ENCODE data around the gene CSNK1E.

The CSNK1E gene

GRCh38 chr22:38347944-38348750 lies 30.9 kb upstream of the CSNK1E start:
- Histone ChIP-seq H3K23ac (ENCODE audit: low read length) (no peak overlapping the region), H2BK12ac (ENCODE audit: low read length) (no peak overlapping the region), H4K8ac (ENCODE audit: low read depth, low read length) (no peak overlapping the region), H3K9me3 (ENCODE audit: insufficient read depth, low read depth, low read length) (no peaks in the 10 kb centered on the region), H3K18ac (ENCODE audit: low read length) (no peak overlapping the region), H2AFZ (ENCODE audit: insufficient read depth, low read length, poor library complexity) (no peak overlapping the region), H3K36me3 (ENCODE audit: control insufficient read depth in 1 of 2, insufficient read depth in 2 of 2, low read length in 2 of 2) (peaks cover 3 to 6% of the 10 kb centered on the region in 2 experiments), H3K4me3 (ENCODE audit: low read depth, low read length) (no peak overlapping the region), H3K27me3 (ENCODE audit: insufficient read depth, low read length) (no peaks in the 10 kb centered on the region), H2BK5ac (ENCODE audit: low read depth, low read length, poor library complexity) (no peak overlapping the region), H3K27ac (ENCODE audit: low read depth, low read length) (no peak overlapping the region), H3K14ac (ENCODE audit: low read length) (no peak overlapping the region), H3K4ac (ENCODE audit: low read depth, low read length) (no peak overlapping the region), H4K12ac (ENCODE audit: low read depth, low read length) (no peak overlapping the region), H3K79me2 (ENCODE audit: control insufficient read depth, insufficient read depth, low read length, poor library complexity) (no peaks in the 10 kb centered on the region), H3K9ac (ENCODE audit: low read length) (no peak overlapping the region), H3K4me1 (ENCODE audit: control insufficient read depth in 1 of 2, insufficient read depth in 2 of 2, low read length in 2 of 2) (no peaks in the 10 kb centered on the region), H3K4me2 (ENCODE audit: low read length) (no peak overlapping the region), H2BK120ac (ENCODE audit: insufficient read depth, low read length, poor library complexity) (no peak overlapping the region), H2AK5ac (ENCODE audit: low read length) (no peak overlapping the region), H3K79me1 (ENCODE audit: low read length) (no peaks in the 10 kb centered on the region), H4K91ac (ENCODE audit: low read depth, low read length) (no peak overlapping the region)
- peak; percentile 51 to 67 for DNase-seq
- WGBS (ENCODE audit: extremely low coverage, insufficient coverage, insufficient read length) = no CpG with 5 or more reads among the region's 14 CpGs

GRCh38 chr22:38347181-38347943 lies 30.1 kb upstream of the CSNK1E start:
- no peak overlapping the region for H4K91ac ChIP-seq (ENCODE audit: low read depth, low read length)
- no peak overlapping the region for H2BK120ac ChIP-seq (ENCODE audit: insufficient read depth, low read length, poor library complexity)
- no peak overlapping the region for H2BK12ac ChIP-seq (ENCODE audit: low read length)
- no peak overlapping the region for H3K27ac ChIP-seq (ENCODE audit: low read depth, low read length)
- no CpG with 5 or more reads among the region's 15 CpGs for WGBS (ENCODE audit: extremely low coverage, insufficient coverage, insufficient read length)
- H4K12ac ChIP-seq (ENCODE audit: low read depth, low read length) = no peak overlapping the region
- H2BK5ac ChIP-seq (ENCODE audit: low read depth, low read length, poor library complexity) = no peak overlapping the region
- no peaks in the 10 kb centered on the region for H3K4me1 ChIP-seq (ENCODE audit: control insufficient read depth in 1 of 2, insufficient read depth in 2 of 2, low read length in 2 of 2)
- H2AK5ac ChIP-seq (ENCODE audit: low read length) = no peak overlapping the region
- no peak overlapping the region for H2AFZ ChIP-seq (ENCODE audit: insufficient read depth, low read length, poor library complexity)
- H3K14ac ChIP-seq (ENCODE audit: low read length) = no peak overlapping the region
- H3K4me3 ChIP-seq (ENCODE audit: low read depth, low read length) = no peak overlapping the region
- H3K9me3 ChIP-seq (ENCODE audit: insufficient read depth, low read depth, low read length) = no peaks in the 10 kb centered on the region
- no peaks in the 10 kb centered on the region for H3K79me1 ChIP-seq (ENCODE audit: low read length)
- no peak overlapping the region for H3K4ac ChIP-seq (ENCODE audit: low read depth, low read length)
- H3K9ac ChIP-seq (ENCODE audit: low read length) = no peak overlapping the region
- peaks cover under 1 to 6% of the 10 kb centered on the region in 2 experiments for H3K36me3 ChIP-seq (ENCODE audit: control insufficient read depth in 1 of 2, insufficient read depth in 2 of 2, low read length in 2 of 2)
- H3K18ac ChIP-seq (ENCODE audit: low read length) = no peak overlapping the region
- no peak overlapping the region for H3K4me2 ChIP-seq (ENCODE audit: low read length)
- no peak for DNase-seq
- no peaks in the 10 kb centered on the region for H3K27me3 ChIP-seq (ENCODE audit: insufficient read depth, low read length)
- H4K8ac ChIP-seq (ENCODE audit: low read depth, low read length) = no peak overlapping the region
- no peak overlapping the region for H3K23ac ChIP-seq (ENCODE audit: low read length)
- no peaks in the 10 kb centered on the region for H3K79me2 ChIP-seq (ENCODE audit: control insufficient read depth, insufficient read depth, low read length, poor library complexity)

DNA sequence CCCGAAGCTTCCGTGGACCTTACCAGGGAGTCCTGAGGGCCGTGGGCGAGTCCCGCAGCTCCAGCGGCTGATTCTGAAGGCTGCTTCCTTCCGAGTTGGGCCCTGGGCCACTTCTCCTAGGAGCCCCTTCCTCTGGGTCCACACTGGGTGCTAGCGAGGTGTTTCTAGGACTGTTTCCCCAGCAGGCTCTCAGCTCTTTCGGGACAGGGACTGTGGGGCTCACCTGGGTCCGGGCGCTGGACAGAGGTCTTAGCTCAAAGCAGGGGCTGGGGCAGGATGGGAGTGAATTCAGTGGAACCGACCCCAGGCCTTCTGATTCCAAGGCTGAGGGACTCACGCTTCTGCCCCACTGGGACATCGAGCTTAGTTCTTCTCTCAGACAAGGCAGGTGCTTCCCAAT lies 29.3 kb upstream of the CSNK1E start:
- no peak overlapping the region for H2BK120ac ChIP-seq (ENCODE audit: insufficient read depth, low read length, poor library complexity)

DNA sequence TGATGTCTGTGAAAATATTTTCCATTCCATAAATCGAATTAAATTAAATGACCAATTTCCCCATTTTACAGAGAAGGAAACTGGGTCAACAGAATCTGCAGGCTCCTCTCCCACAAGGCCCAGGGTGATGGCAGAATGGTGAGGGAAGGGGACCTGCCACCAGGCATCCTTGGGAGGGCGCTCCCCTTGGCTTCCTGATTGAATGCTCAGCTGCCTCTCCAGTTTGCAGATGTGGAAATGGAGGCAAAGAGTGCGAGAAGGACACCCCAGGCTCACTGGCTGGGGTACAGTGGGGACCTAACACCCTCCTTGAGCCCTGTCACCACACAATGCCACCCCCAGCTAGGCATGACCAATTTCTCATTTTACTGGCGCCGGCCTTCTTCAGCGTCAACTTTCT lies 28.5 kb upstream of the CSNK1E start:
- no peak overlapping the region for H2AFZ ChIP-seq (ENCODE audit: insufficient read depth, low read length, poor library complexity)
- no peak overlapping the region for H2BK5ac ChIP-seq (ENCODE audit: low read depth, low read length, poor library complexity)
- no CpG with 5 or more reads among the region's 6 CpGs for WGBS (ENCODE audit: extremely low coverage, insufficient coverage, insufficient read length)

More for the DNA sequence above, 29.3 kb upstream of the CSNK1E start:
- no peaks in the 10 kb centered on the region for H3K79me2 ChIP-seq (ENCODE audit: control insufficient read depth, insufficient read depth, low read length, poor library complexity)
- H4K91ac ChIP-seq (ENCODE audit: low read depth, low read length) = no peak overlapping the region
- H2BK12ac ChIP-seq (ENCODE audit: low read length) = no peak overlapping the region
- WGBS (ENCODE audit: extremely low coverage, insufficient coverage, insufficient read length) = no CpG with 5 or more reads among the region's 14 CpGs
- H2AFZ ChIP-seq (ENCODE audit: insufficient read depth, low read length, poor library complexity) = no peak overlapping the region
- H3K4me3 ChIP-seq (ENCODE audit: low read depth, low read length) = no peak overlapping the region
- no peak overlapping the region for H3K14ac ChIP-seq (ENCODE audit: low read length)
- H3K23ac ChIP-seq (ENCODE audit: low read length) = no peak overlapping the region
- peaks cover 0 to 6% of the 10 kb centered on the region in 2 experiments for H3K36me3 ChIP-seq (ENCODE audit: control insufficient read depth in 1 of 2, insufficient read depth in 2 of 2, low read length in 2 of 2)
- H4K8ac ChIP-seq (ENCODE audit: low read depth, low read length) = no peak overlapping the region
- H2AK5ac ChIP-seq (ENCODE audit: low read length) = no peak overlapping the region
- H3K4me1 ChIP-seq (ENCODE audit: control insufficient read depth in 1 of 2, insufficient read depth in 2 of 2, low read length in 2 of 2) = no peaks in the 10 kb centered on the region
- no peak overlapping the region for H3K27ac ChIP-seq (ENCODE audit: low read depth, low read length)
- H4K12ac ChIP-seq (ENCODE audit: low read depth, low read length) = no peak overlapping the region
- H2BK5ac ChIP-seq (ENCODE audit: low read depth, low read length, poor library complexity) = no peak overlapping the region
- no peaks in the 10 kb centered on the region for H3K27me3 ChIP-seq (ENCODE audit: insufficient read depth, low read length)
- no peak overlapping the region for H3K4ac ChIP-seq (ENCODE audit: low read depth, low read length)
- H3K9ac ChIP-seq (ENCODE audit: low read length) = no peak overlapping the region
- no peaks in the 10 kb centered on the region for H3K9me3 ChIP-seq (ENCODE audit: insufficient read depth, low read depth, low read length)
- H3K79me1 ChIP-seq (ENCODE audit: low read length) = no peaks in the 10 kb centered on the region
- no peak overlapping the region for H3K18ac ChIP-seq (ENCODE audit: low read length)
- H3K4me2 ChIP-seq (ENCODE audit: low read length) = no peak overlapping the region
- DNase-seq = no peak

More for the DNA sequence above, 28.5 kb upstream of the CSNK1E start:
- Histone ChIP-seq H3K4me2 (ENCODE audit: low read length) (no peak overlapping the region), H3K4me3 (ENCODE audit: low read depth, low read length) (no peak overlapping the region), H3K4me1 (ENCODE audit: control insufficient read depth in 1 of 2, insufficient read depth in 2 of 2, low read length in 2 of 2) (peaks cover 0 to 2% of the 10 kb centered on the region in 2 experiments), H4K8ac (ENCODE audit: low read depth, low read length) (no peak overlapping the region), H3K36me3 (ENCODE audit: control insufficient read depth in 1 of 2, insufficient read depth in 2 of 2, low read length in 2 of 2) (no peaks in the 10 kb centered on the region), H3K23ac (ENCODE audit: low read length) (no peak overlapping the region), H2BK120ac (ENCODE audit: insufficient read depth, low read length, poor library complexity) (no peak overlapping the region), H3K14ac (ENCODE audit: low read length) (no peak overlapping the region), H3K18ac (ENCODE audit: low read length) (no peak overlapping the region), H3K79me2 (ENCODE audit: control insufficient read depth, insufficient read depth, low read length, poor library complexity) (no peaks in the 10 kb centered on the region), H4K12ac (ENCODE audit: low read depth, low read length) (no peak overlapping the region), H3K9me3 (ENCODE audit: insufficient read depth, low read depth, low read length) (no peaks in the 10 kb centered on the region), H3K9ac (ENCODE audit: low read length) (no peak overlapping the region), H4K91ac (ENCODE audit: low read depth, low read length) (no peak overlapping the region), H2BK12ac (ENCODE audit: low read length) (no peak overlapping the region), H3K27ac (ENCODE audit: low read depth, low read length) (no peak overlapping the region), H3K4ac (ENCODE audit: low read depth, low read length) (no peak overlapping the region), H3K27me3 (ENCODE audit: insufficient read depth, low read length) (no peaks in the 10 kb centered on the region), H3K79me1 (ENCODE audit: low read length) (no peaks in the 10 kb centered on the region), H2AK5ac (ENCODE audit: low read length) (no peak overlapping the region)
- DNase-seq = no peak
